ENCODE data around the gene EHD4. TPM values are rescaled to one million over a fixed set of nuclear protein-coding genes. Genes with fewer than 3 reads are reported as not detected.
A peak's percentile ranks its signal among the peaks of the same experiment; 100 is the strongest.

Gene EHD4
- total RNA-seq, 2 donors from 2014 or later, result 18.4 to 22.6 TPM

GRCh38 chr15:41948490-41948889 is 23.9 kb downstream of the EHD4 start:
- DNase-seq (ENCODE audit: low spot score), result no peak
- Histone ChIP-seq H3K4me3 (no peak overlapping the region), H3K9me3 (no peaks in the 10 kb centered on the region), H3K4me1 (replicated peaks) (no peaks in the 10 kb centered on the region), H3K36me3 (peaks cover 0 to 8% of the 10 kb centered on the region in 2 donors), H3K27me3 (replicated peaks; ENCODE audit: insufficient read depth) (no peaks in the 10 kb centered on the region), H3K27ac (no peak overlapping the region)
- TF ChIP-seq POLR2A (IDR thresholded peaks at IDR 0.05) (no peak), POLR2AphosphoS5 (IDR thresholded peaks at IDR 0.05) (no peak), CTCF (IDR thresholded peaks at IDR 0.05) (no peak)
- intact Hi-C loops (cut with DNase I), result no loop called here
- 90% methylated on average over 3 of the region's 3 CpGs for WGBS

- intact Hi-C loops (cut with DNase I), result no loop called here
- peak; percentile 35 for DNase-seq (ENCODE audit: low spot score)
- no peaks in the 10 kb centered on the region for H3K27me3 ChIP-seq (replicated peaks; ENCODE audit: insufficient read depth)
- H3K4me3 ChIP-seq, result no peak overlapping the region
- H3K9me3 ChIP-seq, result no peaks in the 10 kb centered on the region
- no peaks in the 10 kb centered on the region for H3K36me3 ChIP-seq
- no peaks in the 10 kb centered on the region for H3K4me1 ChIP-seq (replicated peaks)
- no peak overlapping the region for H3K27ac ChIP-seq
- peak; percentile 36 for TF ChIP-seq POLR2AphosphoS5 (IDR thresholded peaks at IDR 0.05)
- TF ChIP-seq CTCF (IDR thresholded peaks at IDR 0.05), result no peak
- 77% methylated on average over 2 of the region's 2 CpGs for whole genome bisulfite sequencing
Measured at GRCh38 chr15:41946970-41947369, 25.4 kb downstream of the EHD4 start.

- Histone ChIP-seq H3K4me1 (replicated peaks) (no peaks in the 10 kb centered on the region), H3K4me3 (no peak overlapping the region), H3K27me3 (replicated peaks; ENCODE audit: insufficient read depth) (no peaks in the 10 kb centered on the region), H3K27ac (no peak overlapping the region), H3K9me3 (no peaks in the 10 kb centered on the region), H3K36me3 (no peaks in the 10 kb centered on the region)
- intact Hi-C loops (cut with DNase I), result no loop called here
- no peak for DNase-seq (ENCODE audit: low spot score)
- TF ChIP-seq POLR2A (IDR thresholded peaks at IDR 0.05) (no peak), POLR2AphosphoS5 (IDR thresholded peaks at IDR 0.05) (no peak), CTCF (IDR thresholded peaks at IDR 0.05) (no peak)
- WGBS, result 76% methylated on average over 11 of the region's 11 CpGs
Measured at GRCh38 chr15:41945731-41946130, 26.6 kb downstream of the EHD4 start.

GRCh38 chr15:41945221-41945620 is 27.1 kb downstream of the EHD4 start:
- H3K27ac ChIP-seq, result no peak overlapping the region
- DNase-seq (ENCODE audit: low spot score), result no peak

More at GRCh38 chr15:41945221-41945620, 27.1 kb downstream of the EHD4 start:
- 87% methylated on average over 6 of the region's 6 CpGs for WGBS
- no peaks in the 10 kb centered on the region for H3K9me3 ChIP-seq
- no peak for TF ChIP-seq CTCF (IDR thresholded peaks at IDR 0.05)
- no peak for TF ChIP-seq POLR2AphosphoS5 (IDR thresholded peaks at IDR 0.05)
- H3K36me3 ChIP-seq, result no peaks in the 10 kb centered on the region
- no peaks in the 10 kb centered on the region for H3K27me3 ChIP-seq (replicated peaks; ENCODE audit: insufficient read depth)
- no peaks in the 10 kb centered on the region for H3K4me1 ChIP-seq (replicated peaks)
- H3K4me3 ChIP-seq, result no peak overlapping the region
- intact Hi-C loops (cut with DNase I), result no loop called here
